ENCODE measurements around the gene ADGRF4.

The ADGRF4 gene

GRCh38 chr6:47698342-47698787, at the start of gene ADGRF4:
Gene ADGRF4, plus strand, starts transcription at chr6:47698580. Its CDS starts 8,666 bp downstream, at chr6:47707246.
- no peak for DNase-seq (ENCODE audit: low read depth in 2 of 3, low spot score in 2 of 3)

DNA sequence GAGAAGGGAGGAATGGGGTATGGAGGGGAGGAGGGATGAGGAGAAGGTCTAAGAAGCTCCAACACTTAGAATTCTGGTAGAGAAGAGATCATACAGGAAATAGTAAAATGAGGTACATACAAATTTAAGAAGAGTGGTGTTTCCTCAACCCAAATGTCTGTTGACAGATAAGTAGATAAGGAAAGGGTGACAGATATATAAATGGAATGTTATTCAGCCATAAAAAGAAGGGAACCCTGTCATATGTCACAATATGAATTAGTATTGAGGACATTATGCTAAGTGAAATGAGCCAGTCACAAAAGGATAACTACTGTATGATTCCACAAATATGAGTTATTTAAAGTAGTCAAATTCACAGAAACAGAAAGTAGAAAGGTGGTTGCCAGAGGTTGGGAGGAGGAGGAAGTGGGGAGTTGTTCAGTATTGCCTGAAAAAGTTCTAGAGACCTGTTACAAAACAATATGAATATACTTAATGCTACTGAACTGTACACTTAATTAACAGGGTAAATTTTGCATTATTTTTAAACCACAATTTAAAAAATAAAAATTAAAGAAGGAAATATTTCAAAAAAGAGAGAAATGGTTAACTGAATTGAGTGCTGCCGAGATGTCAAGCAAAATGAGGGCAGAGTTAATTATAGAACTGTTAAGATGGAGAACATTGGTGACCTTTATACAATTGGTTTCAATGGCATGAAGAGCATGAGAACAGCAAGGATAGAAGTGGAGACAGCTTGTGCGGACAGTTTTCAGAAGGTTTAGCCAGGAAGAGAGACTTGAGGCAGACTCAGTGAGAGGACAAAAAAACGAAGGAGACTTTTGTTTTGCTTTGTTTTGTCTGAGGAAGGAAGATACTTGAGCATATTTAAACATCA, 47.6 kb upstream of the ADGRF4 start:
- DNase-seq (ENCODE audit: low read depth in 2 of 3, low spot score in 2 of 3), result no peak

- no peak for DNase-seq (ENCODE audit: low read depth in 2 of 3, low spot score in 2 of 3)
These were observed 46.9 kb upstream of the ADGRF4 start for GRCh38 chr6:47651505-47651944.

DNA sequence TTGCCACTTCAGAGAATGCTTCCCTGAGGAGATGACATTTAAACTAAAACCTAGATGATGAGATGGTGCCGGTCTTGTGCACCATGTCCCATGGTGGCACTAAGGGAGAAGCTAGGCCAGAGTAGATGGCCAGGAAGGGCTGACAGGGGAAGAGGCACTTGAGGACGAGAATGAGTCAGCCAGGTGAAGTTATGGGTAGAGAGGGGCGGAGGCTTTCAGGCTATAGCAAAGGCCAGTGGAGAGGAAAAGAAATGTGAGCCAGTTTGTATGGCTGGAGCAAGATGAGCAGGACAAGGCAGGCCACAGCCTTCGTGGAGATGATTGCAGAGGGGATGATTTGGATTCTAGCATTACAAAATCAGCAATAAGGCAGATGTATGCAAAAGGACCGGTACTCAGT, 44.7 kb upstream of the ADGRF4 start:
- no peak for DNase-seq (ENCODE audit: low read depth in 2 of 3, low spot score in 2 of 3)

DNA sequence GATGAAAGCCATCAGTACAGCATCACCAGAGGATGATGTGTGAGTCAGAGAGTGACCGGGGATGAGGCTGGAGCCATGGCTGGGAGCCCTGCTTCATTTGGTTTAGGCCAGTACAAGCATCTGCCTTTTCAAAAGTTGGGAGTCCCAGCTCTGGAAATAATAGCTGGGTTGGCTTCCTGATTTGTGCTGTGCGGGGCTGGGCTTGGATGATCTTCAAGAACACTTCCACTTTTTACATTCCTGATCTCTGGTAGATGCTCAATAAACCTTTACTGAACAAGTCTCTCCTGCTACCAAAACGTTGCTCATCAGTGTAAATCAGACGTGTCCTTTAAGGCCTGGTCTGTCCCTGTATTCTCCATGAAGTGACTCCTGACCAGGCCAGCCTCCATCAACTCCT, 44.1 kb upstream of the ADGRF4 start:
- DNase-seq (ENCODE audit: low read depth in 2 of 3, low spot score in 2 of 3), result no peak

- peak in 1 of 3 experiments; percentile 12 for DNase-seq (ENCODE audit: low read depth in 2 of 3, low spot score in 2 of 3)
These were observed 42.4 kb upstream of the ADGRF4 start for GRCh38 chr6:47655719-47656595.

DNA sequence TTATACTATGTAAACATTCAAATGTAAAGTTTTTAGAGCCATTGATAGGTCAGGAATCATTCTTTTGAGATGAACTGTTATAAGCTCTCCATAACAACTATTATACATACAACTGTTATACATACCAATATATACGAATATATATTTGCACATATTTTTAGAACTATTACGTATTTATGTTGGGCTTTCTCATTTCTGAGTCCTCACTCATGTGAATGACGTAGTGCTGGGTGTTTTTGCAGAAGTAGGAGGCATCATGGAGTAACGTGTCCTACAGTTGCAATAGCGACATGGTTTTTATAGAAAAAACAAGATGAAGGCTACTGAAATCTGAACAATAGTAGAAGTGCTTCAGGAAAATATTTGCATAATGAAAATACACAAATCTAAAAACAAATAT, 36.4 kb upstream of the ADGRF4 start:
- no peak for DNase-seq (ENCODE audit: low read depth in 2 of 3, low spot score in 2 of 3)

DNA sequence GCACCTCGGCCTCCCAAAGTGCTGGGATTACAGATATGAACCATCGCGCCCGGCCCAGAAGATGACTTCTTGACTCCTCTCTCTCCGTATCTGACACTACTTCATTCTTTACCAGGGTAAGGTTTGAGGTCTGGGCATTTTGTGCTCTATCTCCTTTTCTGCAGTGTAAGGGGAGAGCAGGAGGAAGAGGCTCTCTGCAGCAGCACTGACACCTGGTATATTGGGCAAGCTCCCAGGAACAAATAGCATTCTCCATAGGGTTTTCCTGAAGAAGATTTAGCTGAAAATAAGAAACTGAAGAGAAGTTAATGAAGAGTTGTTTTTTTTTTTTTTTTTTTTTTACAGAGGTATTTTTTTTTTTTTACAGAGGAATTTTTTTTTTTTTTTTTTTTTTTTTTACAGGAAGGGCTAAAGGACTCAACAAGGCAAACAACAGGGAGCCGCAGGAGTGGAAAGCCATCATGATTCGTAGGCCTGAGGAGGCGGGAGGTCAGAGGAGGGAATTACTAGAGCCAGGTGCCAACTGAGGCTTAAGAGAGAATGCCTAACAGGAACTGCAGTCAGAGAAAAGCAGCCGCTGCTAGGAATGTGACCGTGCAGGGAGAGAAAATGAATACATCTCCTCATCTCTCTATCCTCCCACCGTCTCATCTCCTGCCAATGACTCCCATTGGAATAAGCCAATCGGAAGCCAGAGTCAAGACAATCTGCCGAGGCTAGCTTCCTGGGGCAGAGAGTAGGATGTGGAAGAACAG, 34.7 kb upstream of the ADGRF4 start:
- DNase-seq (ENCODE audit: low read depth in 2 of 3, low spot score in 2 of 3), result no peak

GRCh38 chr6:47665112-47665511, 33.3 kb upstream of the ADGRF4 start:
- DNase-seq (ENCODE audit: low read depth in 2 of 3, low spot score in 2 of 3), result no peak

- DNase-seq (ENCODE audit: low read depth in 2 of 3, low spot score in 2 of 3), result no peak
These were observed 28.5 kb upstream of the ADGRF4 start for GRCh38 chr6:47669684-47670513.

GRCh38 chr6:47670851-47671250, 27.5 kb upstream of the ADGRF4 start:
- no peak for DNase-seq (ENCODE audit: low read depth in 2 of 3, low spot score in 2 of 3)

DNA sequence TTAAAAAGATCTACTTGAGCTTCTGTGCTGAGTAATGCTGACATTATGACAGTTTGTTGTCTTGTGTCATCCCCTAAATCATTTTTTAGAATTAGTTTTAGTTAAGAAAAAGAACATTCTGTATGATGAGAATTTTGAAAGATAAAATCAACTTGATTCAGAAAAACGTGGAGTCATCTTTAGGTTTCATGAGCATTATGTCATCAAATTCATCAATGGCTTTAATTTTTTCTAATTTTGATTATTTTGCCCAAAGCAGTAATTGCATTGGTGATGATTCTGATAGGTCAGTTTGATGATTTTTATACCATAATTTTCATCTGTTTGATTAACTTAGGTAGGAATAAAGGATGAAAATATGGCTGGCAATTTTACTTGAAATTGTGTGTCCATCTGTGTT, 26.6 kb upstream of the ADGRF4 start:
- no peak for DNase-seq (ENCODE audit: low read depth in 2 of 3, low spot score in 2 of 3)

GRCh38 chr6:47672816-47673215, 25.6 kb upstream of the ADGRF4 start:
- no peak for DNase-seq (ENCODE audit: low read depth in 2 of 3, low spot score in 2 of 3)

DNA sequence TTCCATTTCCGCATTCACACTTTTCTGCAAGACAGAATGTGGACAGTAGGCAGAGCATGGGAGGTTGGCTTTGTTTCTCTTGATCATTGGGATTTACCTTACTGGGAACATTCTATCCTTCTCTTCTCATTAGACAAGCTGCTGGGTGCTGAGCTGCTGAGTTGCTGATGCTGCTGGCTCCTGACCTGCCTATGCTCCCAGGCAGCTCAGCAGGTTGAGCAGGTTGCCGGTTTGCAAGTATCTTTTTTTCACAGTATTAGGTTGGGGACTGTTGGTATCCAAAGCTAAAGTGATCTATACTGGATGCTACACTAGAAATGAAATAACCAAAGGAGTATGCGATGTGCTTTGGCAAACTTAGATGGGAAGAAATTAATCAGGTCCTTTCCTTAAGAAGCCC, 23.7 kb upstream of the ADGRF4 start:
- no peak for DNase-seq (ENCODE audit: low read depth in 2 of 3, low spot score in 2 of 3)

DNA sequence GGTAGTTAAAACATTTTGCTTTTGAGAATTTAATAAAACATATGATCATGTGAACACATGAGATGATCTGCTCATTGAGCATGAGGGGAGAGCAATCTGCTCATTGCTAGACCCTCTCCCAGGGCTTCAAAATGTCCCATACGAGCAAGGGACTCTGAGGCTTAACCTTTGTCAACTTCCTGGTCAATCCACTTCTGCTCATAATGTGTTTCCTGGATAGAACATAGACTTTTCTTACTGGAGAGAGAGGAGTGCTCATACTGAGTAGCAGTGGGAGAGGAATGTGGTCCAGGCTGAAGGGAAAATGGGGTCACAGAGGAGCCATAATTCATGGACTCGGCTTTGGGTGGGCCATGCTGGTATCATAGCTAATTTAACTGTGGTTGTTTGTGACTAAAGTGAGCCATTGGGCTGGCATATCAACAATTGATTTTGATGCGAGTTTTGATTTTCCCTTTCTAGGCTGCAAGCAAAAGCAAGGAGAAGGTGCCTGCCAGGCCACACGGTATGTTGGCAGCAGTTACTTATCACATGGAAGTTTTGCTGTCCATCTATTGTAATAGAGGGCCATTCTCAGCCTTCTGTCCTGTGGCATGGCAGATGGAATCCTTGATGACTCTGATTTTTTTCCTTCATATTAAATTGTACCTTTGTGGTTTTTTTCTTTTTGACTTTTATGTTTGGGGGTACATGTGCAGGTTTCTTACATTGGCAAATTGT, 20.8 kb upstream of the ADGRF4 start:
- no peak for DNase-seq (ENCODE audit: low read depth in 2 of 3, low spot score in 2 of 3)

GRCh38 chr6:47678739-47679138, 19.6 kb upstream of the ADGRF4 start:
- no peak for DNase-seq (ENCODE audit: low read depth in 2 of 3, low spot score in 2 of 3)

DNA sequence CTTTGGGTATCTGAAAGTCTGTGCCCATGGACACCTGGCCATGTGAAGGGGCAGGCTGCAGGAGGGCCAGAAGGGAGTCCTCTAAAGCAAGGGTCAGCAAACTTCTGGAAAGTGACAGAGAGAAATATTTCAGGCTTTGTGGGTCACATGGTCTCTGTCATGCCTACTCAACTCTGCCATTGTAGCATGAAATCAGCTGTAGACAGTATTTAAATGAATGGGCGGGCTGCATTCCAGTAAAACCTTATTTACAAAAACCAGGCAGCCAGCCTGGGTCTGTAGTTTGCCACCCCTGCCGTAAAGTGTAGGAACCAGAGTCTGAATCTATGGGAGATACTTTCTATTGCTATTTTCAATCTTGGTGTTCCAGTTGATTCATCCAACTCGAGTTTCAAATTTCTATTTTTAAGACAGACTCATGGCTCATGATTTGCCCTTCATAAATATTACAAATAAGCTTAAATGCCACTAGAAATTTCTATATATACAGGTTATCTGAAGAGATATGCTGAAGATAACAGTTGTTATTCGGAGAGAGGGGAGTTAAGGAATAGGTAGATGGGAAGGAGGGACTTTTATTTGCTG, 19.0 kb upstream of the ADGRF4 start:
- DNase-seq (ENCODE audit: low read depth in 2 of 3, low spot score in 2 of 3), result no peak

DNA sequence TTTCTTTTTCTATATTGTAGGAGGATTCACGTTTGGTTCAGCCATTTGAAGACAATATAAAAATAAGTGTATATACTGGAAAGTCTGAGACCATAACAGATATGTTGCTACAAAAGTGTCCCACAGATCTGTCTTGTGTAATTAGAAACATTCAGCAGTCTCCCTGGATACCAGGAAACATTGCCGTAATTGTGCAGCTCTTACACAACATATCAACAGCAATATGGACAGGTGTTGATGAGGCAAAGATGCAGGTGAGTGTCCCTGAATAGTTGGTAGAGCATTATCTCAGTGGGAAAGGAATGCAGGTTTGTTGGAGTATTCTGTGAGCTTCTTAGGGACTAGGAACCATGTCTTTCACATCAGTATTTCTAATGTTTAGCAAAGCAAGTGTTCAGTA, 18.3 kb upstream of the ADGRF4 start:
- no peak for DNase-seq (ENCODE audit: low read depth in 2 of 3, low spot score in 2 of 3)

DNA sequence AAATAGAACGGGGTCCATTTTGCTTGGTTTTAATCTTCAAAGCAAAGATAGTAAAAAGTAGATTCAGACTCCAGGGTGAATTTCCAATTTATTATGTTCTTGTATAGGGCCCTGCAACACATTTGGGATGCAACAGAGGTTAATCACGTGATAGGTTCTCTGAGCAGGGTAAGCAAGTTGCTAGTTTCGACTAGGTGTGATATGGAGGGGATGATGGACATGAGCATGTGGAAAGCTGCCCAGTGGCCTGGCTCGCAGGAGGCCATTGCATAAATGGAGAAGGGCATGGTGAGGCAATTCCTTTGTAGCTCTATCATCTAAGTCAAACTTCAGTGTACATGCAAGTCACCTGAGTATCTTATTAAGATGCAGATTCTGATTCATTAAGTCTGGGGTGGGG, 17.7 kb upstream of the ADGRF4 start:
- no peak for DNase-seq (ENCODE audit: low read depth in 2 of 3, low spot score in 2 of 3)
